UCSD-AML1 (cell line): ENCODE results near the gene SPSB3.
A peak's percentile ranks its signal among the peaks of the same experiment; 100 is the strongest.

ENCODE experiments used
- DNase-seq: peaks from one replicate; lab custom pipeline; 2025; ENCODE audit not compliant: unreplicated experiment; lab: John Stamatoyannopoulos, UW

Gene SPSB3

DNA sequence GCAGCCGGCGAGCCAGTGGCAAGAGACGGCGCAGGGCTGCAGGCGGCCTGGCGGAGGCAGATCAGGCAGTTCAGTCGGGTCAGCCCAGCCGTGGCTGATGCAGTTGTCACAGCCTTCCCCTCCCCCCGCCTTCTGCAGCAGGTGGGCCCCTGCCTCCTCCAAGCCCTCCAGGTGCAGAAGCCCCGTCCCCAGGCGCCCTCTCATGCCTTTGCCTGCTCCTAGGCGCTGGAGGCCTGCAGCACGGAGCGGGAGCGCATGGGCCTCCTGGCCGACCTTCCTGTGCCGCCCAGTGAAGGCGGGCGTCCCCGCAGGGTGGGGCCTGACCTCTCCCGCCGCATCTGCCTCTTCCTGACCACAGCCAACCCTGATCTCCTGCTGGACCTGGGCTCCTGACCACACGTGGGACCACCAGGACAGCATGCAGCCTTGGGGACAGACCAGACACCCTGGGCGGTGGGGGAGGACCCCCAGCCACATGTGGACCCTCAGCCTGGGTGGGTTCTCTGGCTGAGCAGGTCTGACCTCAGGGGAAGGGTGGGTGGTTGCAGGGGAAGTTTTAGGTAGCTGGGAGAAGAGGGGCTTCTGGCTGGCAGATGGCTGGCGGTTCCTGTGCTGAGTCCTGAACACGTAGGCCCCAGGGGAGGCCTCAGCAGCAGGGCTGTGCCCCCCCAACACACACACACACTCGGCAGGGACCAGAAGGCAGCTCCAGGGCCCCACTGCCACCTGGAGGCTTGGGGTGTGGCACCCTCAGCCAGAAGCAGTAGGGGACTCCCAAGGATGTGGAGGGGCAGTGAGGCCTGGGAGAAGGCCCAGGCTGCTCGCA, 6.3 kb downstream of the SPSB3 start:
- DNase-seq: no peak

DNA sequence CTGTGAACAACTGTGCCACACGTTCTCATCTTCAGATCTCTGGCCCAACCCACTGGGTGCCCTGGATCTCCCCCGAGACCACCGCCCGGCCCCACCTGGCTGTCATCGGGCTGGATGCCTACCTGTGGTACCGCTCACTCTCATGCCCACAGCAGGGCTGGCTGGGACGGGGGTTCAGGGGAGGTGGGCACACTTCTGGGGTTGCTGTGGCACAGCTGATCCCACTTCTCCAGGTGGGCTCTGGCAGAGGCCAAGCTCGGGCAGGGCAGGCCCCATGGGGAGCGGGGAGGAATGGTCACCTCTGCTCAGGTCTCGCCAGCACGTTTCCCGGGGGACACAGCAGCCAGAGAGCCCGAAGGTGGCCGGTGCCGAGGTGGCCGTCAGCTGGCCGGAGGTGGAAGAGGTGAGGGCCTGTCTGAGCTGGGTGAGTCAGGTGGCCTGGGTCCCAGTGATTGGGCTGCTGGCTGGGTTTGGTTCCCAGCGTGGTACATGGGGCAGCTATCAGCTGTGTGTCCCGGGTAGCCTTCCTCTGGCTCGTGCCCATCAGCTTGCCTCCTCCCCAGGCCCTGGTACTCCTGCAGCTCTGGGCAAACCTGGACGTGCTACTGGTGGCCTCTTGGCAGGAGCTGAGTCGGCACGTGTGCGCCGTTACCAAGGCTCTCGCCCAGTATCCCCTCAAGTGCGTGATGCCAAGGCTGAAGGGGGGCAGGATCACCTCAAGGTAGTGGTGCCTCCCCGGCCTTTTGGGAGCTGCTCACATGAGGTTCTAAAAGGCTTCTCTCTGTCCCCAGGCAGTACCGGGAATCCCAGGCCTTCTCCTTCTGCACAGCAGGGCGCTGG, 7.1 kb downstream of the SPSB3 start:
- DNase-seq: no peak

DNA sequence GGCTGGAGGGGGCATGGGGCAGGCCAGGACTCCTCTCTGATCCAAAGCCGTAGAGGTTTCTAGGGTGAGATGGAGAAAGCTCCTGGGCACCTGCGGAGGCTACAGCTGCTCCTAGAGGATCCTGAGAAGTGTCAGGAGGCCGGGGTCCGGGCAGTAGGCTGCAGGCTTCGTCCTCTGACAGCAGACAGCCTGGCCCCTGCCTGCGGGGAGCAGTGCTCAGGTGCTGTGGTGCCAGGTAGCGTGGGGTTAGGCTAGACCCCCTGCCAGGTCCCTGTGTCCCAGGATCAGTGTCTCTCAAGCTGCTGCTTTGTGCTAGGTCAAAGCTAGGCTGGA, 8.0 kb downstream of the SPSB3 start:
- DNase-seq: no peak

DNA sequence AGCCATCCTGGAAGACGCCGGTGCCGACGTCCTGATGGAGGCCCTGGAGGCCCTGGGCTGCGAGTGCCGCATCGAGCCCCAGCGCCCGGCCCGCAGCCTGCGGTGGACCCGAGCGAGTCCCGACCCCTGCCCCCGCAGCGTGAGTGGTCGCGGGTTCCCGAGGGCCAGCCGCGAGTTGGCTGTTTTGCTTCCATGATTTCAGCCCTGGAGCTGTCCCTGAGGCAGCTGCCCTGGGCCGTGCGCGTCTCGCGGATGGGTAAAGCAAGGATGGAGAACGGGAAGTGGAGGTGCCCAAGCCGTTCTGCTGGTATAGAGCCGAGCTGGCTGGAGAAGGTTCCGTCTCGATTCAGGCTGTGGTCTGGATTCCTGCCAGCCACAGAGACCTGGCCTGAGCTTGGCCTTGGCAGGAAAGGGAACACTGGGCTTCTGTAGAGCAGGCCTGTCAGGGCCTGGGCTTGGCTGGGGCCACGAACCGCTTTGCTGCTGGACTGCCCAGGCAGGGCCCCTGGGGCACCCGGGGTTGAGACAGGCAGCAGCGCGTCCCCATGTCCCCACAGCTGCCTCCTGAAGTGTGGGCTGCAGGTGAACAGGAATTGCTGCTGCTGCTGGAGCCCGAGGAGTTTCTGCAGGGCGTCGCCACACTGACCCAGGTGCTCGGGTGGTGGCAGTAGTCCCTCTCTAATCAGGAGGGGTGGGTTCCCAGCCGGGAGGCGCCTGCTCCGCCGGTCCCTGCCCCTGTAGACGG, 8.5 kb downstream of the SPSB3 start:
- DNase-seq: peak; percentile 68

DNA sequence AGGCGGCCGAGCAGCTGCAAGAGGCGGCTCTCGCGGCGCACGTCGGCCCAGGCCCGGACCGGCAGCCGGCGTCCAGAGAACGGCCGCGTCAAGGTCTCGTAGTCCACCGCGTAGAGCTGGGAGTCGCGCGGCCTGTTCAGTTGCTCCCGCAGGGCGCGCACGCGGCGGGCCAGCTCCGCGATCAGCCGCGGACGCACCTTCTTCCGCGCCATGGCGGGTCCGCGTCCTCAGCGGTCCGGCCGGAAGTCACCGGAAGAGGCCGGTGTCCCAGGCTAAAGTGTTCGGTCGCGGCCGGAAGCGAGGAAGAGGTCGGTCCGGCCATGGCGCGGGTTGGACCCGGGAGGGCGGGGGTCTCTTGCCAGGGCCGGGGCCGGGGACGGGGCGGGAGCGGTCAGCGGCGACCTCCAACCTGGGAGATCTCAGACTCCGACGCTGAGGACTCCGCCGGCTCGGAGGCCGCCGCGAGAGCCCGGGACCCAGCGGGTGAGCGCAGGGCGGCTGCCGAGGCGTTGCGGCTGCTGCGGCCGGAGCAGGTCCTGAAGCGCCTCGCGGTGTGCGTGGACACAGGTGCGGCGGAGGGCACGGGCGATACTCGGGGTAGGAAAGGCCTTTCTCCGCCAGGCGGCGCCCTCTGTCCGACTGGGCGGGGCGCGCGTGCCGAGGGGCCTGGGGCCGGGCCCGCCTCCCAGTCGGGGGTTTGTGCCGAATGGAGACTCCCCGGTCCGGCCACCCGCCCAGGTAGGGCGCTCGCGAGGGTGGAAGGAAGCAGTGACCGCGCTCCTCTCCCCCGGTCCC, 9.3 kb downstream of the SPSB3 start, which contains the start of gene MRPS34:
MRPS34 (minus strand) TSS at position 227 of the 795 bp plus-strand sequence; CDS start at position 212, 15 bp downstream.
- peak; percentile 85 for DNase-seq

DNA sequence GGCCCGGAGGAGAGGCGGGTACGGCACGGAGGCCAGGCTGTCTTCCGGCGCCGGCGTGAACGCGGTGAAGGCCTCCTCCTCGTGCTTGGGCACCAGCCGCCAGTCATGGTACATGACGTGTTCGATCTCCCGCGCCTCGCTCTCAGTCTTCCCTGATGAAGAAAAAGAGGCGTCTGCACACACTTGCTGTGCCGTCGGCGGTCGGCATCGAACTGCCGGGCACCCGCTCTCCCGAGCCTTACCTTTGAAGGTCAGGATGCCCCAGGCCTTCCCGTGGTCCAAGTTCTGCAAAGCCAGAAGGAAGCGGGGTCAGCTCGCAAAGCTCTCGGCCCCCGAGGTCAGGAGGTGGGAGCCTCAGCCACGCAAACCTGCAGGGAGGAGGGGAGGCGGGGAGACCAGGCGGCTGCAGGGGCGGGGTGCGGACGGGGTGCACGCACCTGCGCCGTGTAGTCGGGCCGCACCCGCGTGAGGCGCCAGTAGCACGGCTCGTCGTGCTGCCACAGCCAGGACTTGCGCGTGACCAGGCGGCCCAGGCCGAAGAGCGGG, 9.9 kb downstream of the SPSB3 start, which contains the start of gene EME2:
EME2 (plus strand) TSS at position 449 of the 546 bp plus-strand sequence. CDS start 418 bp downstream, outside the sequence.
- peak; percentile 41 for DNase-seq

DNA sequence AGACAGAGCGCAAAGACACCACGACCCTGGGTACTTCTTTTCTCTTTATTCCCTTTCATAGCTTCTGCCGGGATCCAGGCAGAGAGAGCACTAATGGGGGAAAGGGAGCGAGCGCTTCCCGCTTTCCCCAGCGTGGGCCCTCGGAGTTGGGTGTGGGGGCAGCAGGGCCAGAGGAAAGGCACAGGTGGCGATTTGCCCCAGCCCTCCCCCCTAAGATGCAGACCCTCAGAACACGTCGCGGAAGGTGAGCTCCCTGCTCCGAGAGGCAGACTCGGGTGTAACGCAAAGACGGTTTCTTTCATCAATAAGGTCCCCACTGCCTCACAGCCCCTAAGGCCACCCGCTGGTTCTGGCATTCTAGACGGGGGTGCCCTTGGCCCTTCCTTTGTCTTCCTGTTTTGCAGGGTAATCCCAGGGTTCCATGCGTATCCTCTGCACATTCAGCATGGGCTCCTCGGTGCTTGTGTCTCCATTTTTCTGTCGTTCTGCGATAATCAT, 10.5 kb downstream of the SPSB3 start:
- DNase-seq: no peak

DNA sequence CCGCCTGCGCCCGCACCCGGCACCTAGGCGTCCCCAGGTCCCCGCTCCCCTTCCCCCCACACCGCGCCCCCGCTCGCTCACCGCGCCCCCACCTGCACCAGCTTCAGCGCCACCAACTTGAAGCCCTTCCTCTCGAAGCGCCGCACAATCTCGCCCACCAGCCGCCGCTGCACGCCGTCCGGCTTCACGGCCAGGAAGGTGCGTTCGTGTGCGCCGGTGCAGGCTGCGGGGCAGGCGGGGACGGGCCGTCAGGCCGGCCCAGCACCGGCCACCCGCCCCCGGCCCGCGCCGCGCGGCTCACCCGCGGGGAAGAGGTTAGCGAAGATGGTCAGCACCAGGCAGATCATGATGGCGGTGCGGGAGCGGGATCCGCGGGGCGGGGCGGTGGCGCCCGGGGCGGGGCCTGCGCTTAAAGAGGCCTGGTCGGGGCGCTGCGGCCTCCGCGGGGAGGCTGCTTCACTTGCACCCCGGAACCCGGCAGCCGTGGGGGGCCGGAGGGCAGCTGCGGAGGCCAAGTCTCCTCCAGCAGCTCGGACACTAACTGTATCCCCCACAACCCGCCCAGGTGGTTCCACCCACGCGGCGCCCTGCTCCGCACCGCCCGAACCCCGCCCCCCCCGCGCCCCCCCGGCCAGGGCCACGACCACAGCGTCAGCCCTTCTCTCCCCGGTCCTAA, 11.0 kb downstream of the SPSB3 start, which contains the start of gene NME3:
NME3 (minus strand) TSS at position 356 of the 676 bp plus-strand sequence; CDS start at position 347, 9 bp downstream.
- peak; percentile 37 for DNase-seq

DNA sequence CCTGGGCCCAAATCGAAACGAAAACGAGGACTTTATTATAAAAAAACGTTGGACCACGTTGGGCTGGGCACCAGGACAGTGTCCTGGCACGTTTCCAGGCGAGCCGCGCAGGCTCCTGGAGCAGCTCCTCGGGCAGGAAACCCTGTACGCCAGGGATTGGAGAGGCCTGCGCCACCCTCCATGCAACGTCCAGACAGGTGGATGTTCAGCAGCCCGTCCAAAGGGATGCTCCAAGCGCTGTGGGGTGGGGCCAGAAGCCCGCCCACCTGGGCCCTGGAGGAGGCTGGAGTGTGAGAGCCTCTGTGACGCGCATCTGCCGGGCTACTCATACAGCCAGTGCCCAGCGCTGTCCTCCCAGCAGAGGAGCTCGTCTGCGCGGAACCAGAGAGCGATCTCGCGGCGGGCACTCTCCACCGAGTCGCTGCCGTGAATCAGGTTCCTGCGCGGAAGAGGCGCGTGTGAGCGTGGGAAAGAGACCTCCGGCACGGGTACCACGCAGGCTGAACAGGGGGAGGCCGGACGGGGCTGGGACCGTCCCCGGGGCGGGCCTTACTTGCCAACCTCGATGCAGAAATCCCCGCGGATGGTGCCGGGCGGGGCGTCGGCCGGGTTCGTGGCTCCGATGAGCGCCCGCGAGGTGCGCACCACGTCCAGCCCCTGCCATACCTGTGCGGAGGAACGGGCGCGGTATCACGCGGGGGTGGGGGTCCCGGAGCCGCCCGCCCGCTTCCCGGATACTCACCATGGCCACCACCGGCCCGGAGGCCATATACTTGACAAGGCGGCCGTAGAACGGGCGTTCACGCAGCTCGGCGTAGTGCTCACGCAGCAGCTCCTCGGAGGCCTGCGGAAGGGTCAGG, 11.8 kb downstream of the SPSB3 start:
- DNase-seq: no peak

DNA sequence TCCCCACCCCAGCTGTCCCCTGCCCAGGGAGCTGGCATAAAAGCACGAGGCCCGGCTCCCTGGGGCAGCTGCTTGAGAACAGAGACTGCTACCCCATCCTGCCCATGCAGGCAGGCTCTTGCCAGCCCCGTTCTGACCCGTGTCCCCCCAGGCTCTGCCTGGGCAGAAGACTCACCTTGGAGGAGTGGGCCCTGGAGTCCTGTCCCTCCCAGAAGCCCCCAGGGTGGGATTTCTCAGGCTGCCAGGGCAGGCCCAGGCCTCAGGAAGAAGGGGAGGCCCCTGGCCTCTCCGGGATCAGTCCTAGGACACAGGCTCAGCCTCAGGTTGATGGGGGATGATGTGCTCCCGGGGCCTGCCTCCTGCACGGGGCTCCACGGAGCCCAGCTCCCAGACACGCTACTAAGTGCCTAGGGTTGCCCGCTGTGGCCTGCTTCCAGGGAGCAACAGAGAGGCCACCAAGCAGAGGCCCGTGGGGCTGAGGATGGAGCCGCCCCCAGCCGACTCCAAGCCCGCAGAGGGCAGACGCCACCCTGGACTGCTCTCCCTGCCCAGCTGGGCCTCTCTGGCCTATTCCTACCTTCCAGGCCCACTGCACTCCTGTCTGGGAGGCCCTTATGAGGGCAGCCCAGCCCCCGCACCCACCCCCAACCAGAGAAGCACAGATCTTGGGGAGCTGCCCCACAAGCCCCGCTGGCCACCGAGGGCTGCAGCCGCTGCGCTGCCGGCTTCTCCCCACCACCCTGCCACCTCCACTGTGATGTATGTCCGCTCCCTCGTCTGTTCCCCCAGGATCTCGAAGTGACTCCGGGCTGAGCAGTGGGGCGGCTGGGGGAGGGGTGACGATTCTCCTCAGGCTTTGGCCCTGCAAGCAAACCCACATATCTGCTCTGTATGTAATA, 12.7 kb downstream of the SPSB3 start:
- DNase-seq: no peak

DNA sequence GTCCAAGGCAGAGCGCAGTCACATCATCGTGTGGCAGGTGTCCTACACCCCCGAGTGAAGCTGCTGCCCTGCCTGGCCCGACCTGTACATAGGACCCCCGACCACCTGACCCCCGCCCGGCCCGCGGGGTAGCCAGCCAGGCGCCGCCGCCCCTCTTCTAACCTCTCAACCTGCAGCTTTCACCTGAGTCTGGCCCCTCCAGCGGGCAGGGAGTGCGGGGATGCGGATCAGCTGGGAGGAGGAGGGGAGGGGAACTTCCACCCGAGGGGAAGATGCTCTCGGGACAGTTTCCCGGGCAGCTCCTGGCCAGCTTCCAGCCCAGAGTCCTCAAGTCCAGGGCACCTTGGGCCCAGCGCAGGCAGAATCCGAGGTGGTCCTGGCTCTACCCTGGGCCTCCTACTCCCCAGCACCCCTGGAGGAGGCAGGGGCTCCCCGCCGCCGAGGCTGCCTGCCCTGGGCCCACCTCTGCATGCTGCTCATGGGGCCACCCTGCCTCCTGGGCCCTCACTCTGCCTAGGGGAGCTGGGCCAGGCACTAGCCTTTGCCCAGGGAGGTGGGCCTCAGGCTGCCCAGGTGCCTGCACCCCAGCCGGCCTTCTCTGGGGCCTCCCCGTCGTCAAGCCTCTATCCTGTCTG, 13.5 kb downstream of the SPSB3 start:
- no peak for DNase-seq

DNA sequence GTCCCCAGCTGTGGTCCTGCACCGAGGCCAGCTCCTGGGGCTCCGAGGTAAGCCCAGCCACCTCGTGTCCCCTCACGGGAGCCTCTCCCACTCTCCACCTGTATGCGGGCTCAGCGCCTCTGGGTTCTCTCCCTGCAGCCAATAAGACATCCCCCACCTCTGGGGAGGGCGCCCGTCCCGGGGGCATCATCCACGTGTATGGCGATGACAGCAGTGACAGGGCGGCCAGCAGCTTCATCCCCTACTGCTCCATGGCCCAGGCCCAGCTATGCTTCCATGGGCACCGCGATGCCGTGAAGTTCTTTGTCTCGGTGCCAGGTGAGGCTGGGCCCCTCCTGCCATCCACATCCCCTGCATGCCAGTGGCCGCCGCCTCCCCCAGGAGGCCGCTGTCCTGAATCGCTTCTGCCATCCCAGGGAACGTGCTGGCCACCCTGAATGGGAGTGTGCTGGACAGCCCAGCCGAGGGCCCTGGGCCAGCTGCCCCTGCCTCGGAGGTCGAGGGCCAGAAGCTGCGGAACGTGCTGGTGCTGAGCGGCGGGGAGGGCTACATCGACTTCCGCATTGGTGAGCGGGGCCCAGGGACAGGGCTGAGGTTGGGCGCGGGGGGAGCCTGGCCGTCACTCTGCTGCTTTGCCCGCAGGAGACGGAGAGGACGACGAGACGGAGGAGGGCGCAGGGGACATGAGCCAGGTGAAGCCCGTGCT, 14.2 kb downstream of the SPSB3 start:
- no peak for DNase-seq

DNA sequence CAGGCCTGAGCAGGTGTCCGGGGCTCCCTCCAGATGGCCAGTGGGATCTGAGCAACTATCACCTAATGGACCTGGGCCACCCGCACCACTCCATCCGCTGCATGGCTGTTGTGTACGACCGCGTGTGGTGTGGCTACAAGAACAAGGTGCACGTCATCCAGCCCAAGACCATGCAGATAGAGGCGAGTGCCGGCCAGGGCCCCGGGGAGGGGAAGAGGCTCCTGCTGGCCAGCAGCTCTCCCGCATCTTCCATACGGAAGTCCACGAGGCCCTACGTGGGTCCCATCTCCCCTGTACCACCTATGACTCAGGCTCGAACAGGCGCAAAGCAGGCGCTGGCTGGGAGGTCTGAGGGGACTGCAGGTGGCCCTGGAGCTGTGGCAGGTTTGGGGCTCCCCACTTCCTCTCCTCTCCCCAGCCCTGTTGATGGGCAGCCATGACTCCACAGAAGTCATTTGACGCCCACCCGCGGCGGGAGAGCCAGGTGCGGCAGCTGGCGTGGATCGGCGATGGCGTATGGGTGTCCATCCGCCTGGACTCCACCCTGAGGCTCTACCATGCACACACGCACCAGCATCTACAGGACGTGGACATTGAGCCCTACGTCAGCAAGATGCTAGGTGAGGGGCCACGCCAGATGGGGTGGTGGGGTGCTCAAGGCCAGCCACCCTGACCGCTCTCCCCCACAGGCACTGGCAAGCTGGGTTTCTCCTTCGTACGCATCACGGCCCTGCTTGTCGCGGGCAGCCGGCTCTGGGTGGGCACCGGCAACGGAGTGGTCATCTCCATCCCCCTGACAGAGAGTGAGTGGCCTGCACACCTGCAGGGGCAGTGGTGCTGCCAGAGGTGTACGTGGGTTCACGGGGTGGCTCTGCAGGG, 15.0 kb downstream of the SPSB3 start:
- DNase-seq: no peak

DNA sequence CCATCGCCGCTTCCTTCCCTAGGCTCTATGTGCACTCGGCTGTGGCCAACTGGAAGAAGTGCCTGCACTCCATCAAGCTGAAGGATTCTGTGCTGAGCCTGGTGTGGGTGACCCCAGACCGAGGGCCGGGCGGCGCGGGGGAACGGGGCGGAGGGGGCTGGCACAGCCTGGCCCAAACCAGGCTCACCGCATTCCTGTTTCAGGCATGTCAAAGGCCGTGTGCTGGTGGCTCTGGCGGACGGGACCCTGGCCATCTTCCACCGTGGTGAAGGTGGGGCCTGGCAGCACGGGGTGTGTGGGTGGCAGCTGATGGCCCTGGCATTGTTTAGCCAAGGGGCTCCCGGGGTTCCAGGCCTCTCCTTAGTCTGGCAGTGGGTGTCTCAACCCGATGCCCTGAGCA, 15.7 kb downstream of the SPSB3 start:
- no peak for DNase-seq

DNA sequence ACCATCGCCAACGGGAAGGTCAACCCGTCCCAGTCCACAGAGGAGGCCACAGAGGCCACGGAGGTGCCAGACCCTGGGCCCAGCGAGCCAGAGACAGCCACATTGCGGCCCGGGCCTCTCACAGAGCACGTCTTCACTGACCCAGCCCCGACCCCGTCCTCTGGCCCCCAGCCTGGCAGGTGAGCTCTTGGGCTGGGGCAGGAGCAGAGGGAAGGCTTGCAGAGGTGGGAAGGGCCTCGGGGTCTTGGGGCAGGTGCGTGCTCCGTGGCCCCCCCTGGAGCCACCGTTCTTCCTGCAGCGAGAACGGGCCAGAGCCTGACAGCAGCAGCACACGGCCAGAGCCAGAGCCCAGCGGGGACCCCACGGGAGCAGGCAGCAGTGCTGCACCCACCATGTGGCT, 16.1 kb downstream of the SPSB3 start:
- DNase-seq: no peak
